PC-9 (cell line): ENCODE measurements around the gene FKBP1A. TPM values are rescaled to one million over a fixed set of nuclear protein-coding genes. Genes with fewer than 3 reads are reported as not detected.

Experiments
- BruUV-seq: library from RNA; stranded (reverse); fragments of 400-500 nt; replicated peaks from 2 replicates; lab custom pipeline; 2021; lab: Mats Ljungman, UMichigan
- CTCF ChIA-PET: fragments of 300-600 bp; sonication (Branson Sonifier 250); formaldehyde crosslinking; loops from one replicate; lab custom pipeline; 2022; ENCODE audit warnings: antibody characterized with exemption; lab: Charles Lee
- POLR2A ChIA-PET: fragments of 300-600 bp; sonication (Branson Sonifier 250); formaldehyde crosslinking; loops from one replicate; lab custom pipeline; 2022; ENCODE audit warnings: antibody characterized with exemption; ENCODE audit not compliant: unreplicated experiment; lab: Charles Lee
- DNase-seq, 2 experiments: peaks; one replicate each; pipeline versions ENCODE4 v3.0.0 to v3.0.0-alpha.2; 2015 to 2022; ENCODE audit warnings: mixed read lengths in 1 of 2
- H2AFZ ChIP-seq: fragments of 200-600 bp; sonication (generic); 2 replicates; pipeline ENCODE4 v1.8.1; 2017; ENCODE audit warnings: antibody characterized with exemption
- H3F3A ChIP-seq: fragments of 200-600 bp; sonication (generic); 2 replicates; pipeline ENCODE4 v1.8.1; 2017; ENCODE audit warnings: antibody characterized with exemption, mild to moderate bottlenecking, low read depth; ENCODE audit not compliant: insufficient read depth
- H3K27ac ChIP-seq: fragments of 200-600 bp; sonication (generic); 2 replicates; pipeline ENCODE4 v1.6.1; 2016; ENCODE audit warnings: mixed run types
- H3K27me3 ChIP-seq: fragments of 200-600 bp; sonication (generic); 2 replicates; pipeline ENCODE4 v1.6.1; 2016; ENCODE audit warnings: low read depth, mixed run types; ENCODE audit not compliant: insufficient read depth
- H3K36me3 ChIP-seq: fragments of 200-600 bp; sonication (generic); 2 replicates; pipeline ENCODE4 v1.6.1; 2016; ENCODE audit warnings: low read depth, mixed run types
- H3K4me1 ChIP-seq: fragments of 200-600 bp; sonication (generic); replicated peaks from 2 replicates; pipeline ENCODE4 v1.6.1; 2016; ENCODE audit warnings: mixed run types; ENCODE audit not compliant: insufficient read depth
- H3K4me2 ChIP-seq: fragments of 200-600 bp; sonication (generic); 2 replicates; pipeline ENCODE4 v1.6.1; 2017; ENCODE audit warnings: mixed run types
- H3K4me3 ChIP-seq: fragments of 200-600 bp; sonication (generic); 2 replicates; pipeline ENCODE4 v1.6.1; 2016; ENCODE audit warnings: mixed run types
- H3K79me2 ChIP-seq: fragments of 200-600 bp; sonication (generic); 2 replicates; pipeline ENCODE4 v1.6.1; 2017; ENCODE audit warnings: low read depth, mixed run types
- H3K9me2 ChIP-seq: fragments of 200-600 bp; sonication (generic); 2 replicates; pipeline ENCODE4 v1.8.1; 2017; ENCODE audit warnings: mild to moderate bottlenecking; ENCODE audit not compliant: insufficient read depth
- H3K9me3 ChIP-seq: fragments of 200-600 bp; sonication (generic); 2 replicates; pipeline ENCODE4 v1.8.1; 2016; ENCODE audit warnings: low read depth; ENCODE audit not compliant: insufficient read depth
- H4K20me1 ChIP-seq: fragments of 200-600 bp; sonication (generic); 2 replicates; pipeline ENCODE4 v1.8.1; 2017; ENCODE audit not compliant: insufficient read depth
- EZH2 ChIP-seq: fragments of 200-600 bp; sonication (generic); IDR thresholded peaks from 2 replicates; pipeline ENCODE4 v1.8.0; 2017; ENCODE audit warnings: antibody characterized with exemption, low read depth
- intact Hi-C: fragments of 100-400 bp; cut with micrococcal nuclease; formaldehyde crosslinking; loops from one replicate; pipeline ENCODE4 v1.10.0; 2022; ENCODE audit not compliant: unreplicated experiment
- total RNA-seq: library from RNA; stranded (reverse); gene quantifications from 2 replicates; pipeline ENCODE4 v1.2.3, GENCODE V29; 2021
- TF ChIP-seq, protein P1 (sequence below): fragments of 200-600 bp; sonication (generic); conservative IDR thresholded peaks from 2 replicates; pipeline ENCODE4 v1.6.1; 2017; ENCODE audit warnings: mixed run types, antibody characterized with exemption, mild to moderate bottlenecking, moderate library complexity

FKBP1A gene
- total RNA-seq, 1 experiment from 2014 or later: 320 TPM

DNA sequence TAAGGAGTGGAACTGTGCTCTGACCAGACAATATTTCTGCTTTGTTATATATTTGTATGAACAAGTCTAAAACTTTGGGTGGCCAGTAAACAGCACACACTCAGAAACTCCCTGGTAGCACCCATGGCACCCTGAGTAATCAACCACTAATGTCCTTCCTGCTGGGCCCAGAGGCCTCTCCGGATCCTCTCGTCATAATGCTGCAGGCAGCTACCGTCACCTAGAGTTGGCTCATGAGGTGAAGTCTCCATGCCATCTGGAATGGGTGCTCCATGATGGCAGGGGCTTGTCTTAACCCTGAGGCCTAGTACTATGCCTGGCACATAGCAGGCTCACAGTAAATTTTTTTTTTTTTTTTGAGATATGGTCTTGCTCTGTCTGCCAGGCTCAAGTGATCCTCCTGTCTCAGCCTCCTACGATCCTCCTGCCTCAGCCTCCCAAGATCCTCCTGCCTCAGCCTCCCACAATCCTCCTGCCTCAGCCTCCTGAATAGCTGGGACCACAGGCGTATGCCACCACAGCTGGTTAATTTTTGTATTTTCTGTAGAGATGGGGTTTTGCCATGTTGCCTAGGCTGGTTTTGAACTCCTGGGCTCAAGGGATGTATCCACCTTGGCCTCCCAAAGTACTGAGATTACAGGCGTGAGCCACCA lies 60.9 kb downstream of the FKBP1A start:
- peaks cover 53% of the 10 kb centered on the region for H3K79me2 ChIP-seq

DNA sequence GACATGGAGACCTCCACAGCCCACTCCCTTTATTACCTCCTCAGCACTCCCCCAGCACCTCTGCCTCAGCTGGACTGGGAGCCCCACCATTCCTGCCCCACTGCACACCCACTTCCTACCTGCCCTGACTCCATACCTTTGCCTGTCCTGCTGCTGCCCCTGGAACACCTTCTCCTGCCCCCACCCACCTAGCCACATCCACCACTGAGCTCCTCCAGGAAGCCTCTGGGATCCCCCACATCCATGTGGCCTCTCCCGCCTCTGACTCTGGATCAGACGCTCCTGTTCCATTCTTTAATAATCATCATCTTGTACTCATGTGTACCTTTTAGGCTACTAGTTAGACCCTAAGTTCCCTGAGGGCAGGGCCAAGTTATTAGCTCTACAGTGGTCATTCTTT lies 61.8 kb downstream of the FKBP1A start:
- TF ChIP-seq EZH2: no peak
- ChIA-PET CTCF (no interaction called here), POLR2A (interaction anchor here (0.6 kb wide), 1 partner anchor 31 kb away, joined by 12 read pairs; no protein-coding TSS in a partner anchor)
- BruUV-seq: no TSS peak
- peaks cover 21% of the 10 kb centered on the region; the same call in 1 of the 2 replicates for H3K36me3 ChIP-seq
- no peaks in the 10 kb centered on the region for H3K9me2 ChIP-seq
- no peak for DNase-seq
- H3K79me2 ChIP-seq: peaks cover 61% of the 10 kb centered on the region
- H3K9me3 ChIP-seq: no peaks in the 10 kb centered on the region
- H3K27ac ChIP-seq: no peak overlapping the region
- peaks cover 48% of the 10 kb centered on the region for H3K4me1 ChIP-seq
- no peak overlapping the region for H3K4me3 ChIP-seq
- H3K4me2 ChIP-seq: no peak overlapping the region
- peaks cover 9% of the 10 kb centered on the region; the same call in 1 of the 2 replicates for H4K20me1 ChIP-seq
- H3K27me3 ChIP-seq: no peaks in the 10 kb centered on the region
- H3F3A ChIP-seq: peaks cover 30% of the 10 kb centered on the region; the same call in 1 of the 2 replicates
- no peak overlapping the region for H2AFZ ChIP-seq
- intact Hi-C loops: no loop called here

More for the DNA sequence above, 60.9 kb downstream of the FKBP1A start:
- Histone ChIP-seq H3F3A (peaks cover 30% of the 10 kb centered on the region; the same call in 1 of the 2 replicates), H3K4me1 (peaks cover 40% of the 10 kb centered on the region), H3K9me3 (no peaks in the 10 kb centered on the region), H3K4me3 (no peak overlapping the region), H2AFZ (no peak overlapping the region), H3K27ac (no peak overlapping the region), H4K20me1 (peaks cover 9% of the 10 kb centered on the region; the same call in 1 of the 2 replicates), H3K4me2 (no peak overlapping the region), H3K27me3 (no peaks in the 10 kb centered on the region), H3K36me3 (peaks cover 21% of the 10 kb centered on the region; the same call in 1 of the 2 replicates), H3K9me2 (no peaks in the 10 kb centered on the region)
- no peak for DNase-seq
- ChIA-PET POLR2A (no interaction called here), CTCF (no interaction called here)
- no TSS peak for BruUV-seq
- TF ChIP-seq, protein P1, sequence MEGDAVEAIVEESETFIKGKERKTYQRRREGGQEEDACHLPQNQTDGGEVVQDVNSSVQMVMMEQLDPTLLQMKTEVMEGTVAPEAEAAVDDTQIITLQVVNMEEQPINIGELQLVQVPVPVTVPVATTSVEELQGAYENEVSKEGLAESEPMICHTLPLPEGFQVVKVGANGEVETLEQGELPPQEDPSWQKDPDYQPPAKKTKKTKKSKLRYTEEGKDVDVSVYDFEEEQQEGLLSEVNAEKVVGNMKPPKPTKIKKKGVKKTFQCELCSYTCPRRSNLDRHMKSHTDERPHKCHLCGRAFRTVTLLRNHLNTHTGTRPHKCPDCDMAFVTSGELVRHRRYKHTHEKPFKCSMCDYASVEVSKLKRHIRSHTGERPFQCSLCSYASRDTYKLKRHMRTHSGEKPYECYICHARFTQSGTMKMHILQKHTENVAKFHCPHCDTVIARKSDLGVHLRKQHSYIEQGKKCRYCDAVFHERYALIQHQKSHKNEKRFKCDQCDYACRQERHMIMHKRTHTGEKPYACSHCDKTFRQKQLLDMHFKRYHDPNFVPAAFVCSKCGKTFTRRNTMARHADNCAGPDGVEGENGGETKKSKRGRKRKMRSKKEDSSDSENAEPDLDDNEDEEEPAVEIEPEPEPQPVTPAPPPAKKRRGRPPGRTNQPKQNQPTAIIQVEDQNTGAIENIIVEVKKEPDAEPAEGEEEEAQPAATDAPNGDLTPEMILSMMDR: no peak
- no peak for TF ChIP-seq EZH2
- intact Hi-C loops: no loop called here

DNA sequence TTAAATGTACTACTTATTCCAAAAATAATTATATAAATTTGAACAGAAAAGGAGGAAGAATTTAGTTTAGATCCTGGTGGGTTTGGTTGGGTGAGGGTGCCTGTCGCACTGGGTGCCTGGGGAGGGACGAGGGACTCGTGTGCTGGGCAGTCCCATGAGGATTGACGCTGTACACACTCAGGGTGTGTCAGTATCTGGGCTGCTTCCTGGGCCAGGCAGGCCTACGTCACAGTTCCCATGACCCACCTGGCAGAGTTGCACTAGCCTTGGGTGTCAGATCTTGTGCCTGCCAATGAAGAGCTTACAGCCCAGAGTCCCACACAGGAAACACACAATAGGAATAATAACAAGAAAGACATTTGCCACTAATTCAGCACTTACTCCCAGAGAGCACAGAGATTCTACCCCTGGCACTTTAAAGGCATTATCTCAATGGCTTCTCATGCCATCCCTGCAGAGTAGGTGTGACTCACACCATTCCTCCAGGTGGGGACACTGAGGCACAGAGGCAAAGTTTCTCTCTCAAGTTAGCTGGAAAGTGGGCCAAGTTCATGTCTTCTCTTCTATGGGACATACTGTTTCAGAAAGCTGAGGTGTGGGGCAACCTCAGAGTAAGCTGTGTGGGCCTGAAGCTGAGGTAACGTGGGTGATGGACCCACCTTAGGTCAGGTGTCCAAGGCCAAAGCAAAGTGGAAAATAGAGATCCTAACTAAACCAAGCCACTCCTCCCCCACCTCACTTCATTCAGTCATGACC lies 62.6 kb downstream of the FKBP1A start:
- H3K4me1 ChIP-seq: peaks cover 48% of the 10 kb centered on the region
- peaks cover 9% of the 10 kb centered on the region; the same call in 1 of the 2 replicates for H4K20me1 ChIP-seq
- no peak overlapping the region; the same call in 1 of the 2 replicates for H3K4me3 ChIP-seq
- no TSS peak for BruUV-seq
- intact Hi-C loops: no loop called here
- no peak overlapping the region for H2AFZ ChIP-seq
- peak overlapping the region; percentile 79 for H3K27ac ChIP-seq
- H3K36me3 ChIP-seq: peaks cover 21% of the 10 kb centered on the region; the same call in 1 of the 2 replicates
- TF ChIP-seq EZH2: no peak
- TF ChIP-seq, protein P1: no peak
- peaks cover 30% of the 10 kb centered on the region; the same call in 1 of the 2 replicates for H3F3A ChIP-seq
- peaks cover 69% of the 10 kb centered on the region for H3K79me2 ChIP-seq
- H3K9me3 ChIP-seq: no peaks in the 10 kb centered on the region
- H3K4me2 ChIP-seq: peak overlapping the region; percentile 79
- no peaks in the 10 kb centered on the region for H3K9me2 ChIP-seq
- no peaks in the 10 kb centered on the region for H3K27me3 ChIP-seq
- ChIA-PET CTCF (interaction anchor here (0.7 to 1.0 kb wide), 2 partner anchors 10 to 47 kb away, joined by 3 to 5 read pairs; no protein-coding TSS in a partner anchor), POLR2A (interaction anchor here (0.7 kb wide), 1 partner anchor 171 kb away, joined by 7 read pairs; no protein-coding TSS in a partner anchor)
- peak in 1 of 2 experiments; percentile 35 for DNase-seq
